Peyer's patch (tissue), 4 donors: Measurements from ENCODE around the gene USP34. TPM values are rescaled to one million over a fixed set of nuclear protein-coding genes. Genes with fewer than 3 reads are reported as not detected.
"Not testable (repeated sequence)": the region's sequence is repeated elsewhere in the genome, so short reads cannot be mapped to it uniquely, and the experiment has no call there.

Experiments
- DNase-seq, 3 donors: peaks; one replicate each; pipeline ENCODE4 v3.0.0-alpha.2; 2017 to 2019
- H3K27ac ChIP-seq, 4 donors: fragments of 200-600 bp; sonication (generic); one replicate each; pipeline ENCODE4 v1.5.1; 2016 to 2019
- H3K27me3 ChIP-seq, 2 donors: fragments of 200-600 bp; sonication (generic); one replicate each; pipeline ENCODE4 v1.5.1; 2019
- H3K36me3 ChIP-seq, 3 donors: fragments of 200-600 bp; sonication (generic); one replicate each; pipeline ENCODE4 v1.5.1; 2016 to 2019
- H3K4me1 ChIP-seq, 4 donors: fragments of 200-600 bp; sonication (generic); one replicate each; pipeline ENCODE4 v1.5.1; 2016 to 2019
- H3K4me3 ChIP-seq, 4 donors: fragments of 200-600 bp; sonication (generic); 1 replicate in 3 of 4; 2 replicates in 1 of 4; pipeline ENCODE4 v1.5.1; 2016 to 2019; ENCODE audit warnings: mild to moderate bottlenecking in 1 of 4
- H3K9me3 ChIP-seq, 4 donors: fragments of 200-600 bp; sonication (generic); one replicate each; pipeline ENCODE4 v1.5.1; 2016 to 2019; ENCODE audit warnings: mild to moderate bottlenecking in 1 of 4
- CTCF ChIP-seq, 6 experiments: fragments of 450-650 bp in 4 of 6; fragments of 200-600 bp in 2 of 6; sonication (generic) in 1 of 6; IDR thresholded peaks; one replicate each; pipeline ENCODE4 v1.5.1; 2017 to 2019; ENCODE audit warnings: antibody characterized with exemption in 6 of 6, mild to moderate bottlenecking in 3 of 6, moderate library complexity in 1 of 6
- POLR2A ChIP-seq, 2 donors: fragments of 450-650 bp; IDR thresholded peaks; one replicate each; pipeline ENCODE4 v1.5.1; 2017; ENCODE audit warnings: antibody characterized with exemption in 2 of 2, mild to moderate bottlenecking in 2 of 2, moderate library complexity in 2 of 2
- total RNA-seq, 4 donors: library from RNA; depleted of rRNA; stranded (reverse); fragments of >200 nt; gene quantifications; one replicate each; pipeline ENCODE4 v1.1.0, GENCODE V29; 2016

Gene USP34
- total RNA-seq, 4 donors from 2014 or later: 148 to 201 (median 172) TPM

DNA sequence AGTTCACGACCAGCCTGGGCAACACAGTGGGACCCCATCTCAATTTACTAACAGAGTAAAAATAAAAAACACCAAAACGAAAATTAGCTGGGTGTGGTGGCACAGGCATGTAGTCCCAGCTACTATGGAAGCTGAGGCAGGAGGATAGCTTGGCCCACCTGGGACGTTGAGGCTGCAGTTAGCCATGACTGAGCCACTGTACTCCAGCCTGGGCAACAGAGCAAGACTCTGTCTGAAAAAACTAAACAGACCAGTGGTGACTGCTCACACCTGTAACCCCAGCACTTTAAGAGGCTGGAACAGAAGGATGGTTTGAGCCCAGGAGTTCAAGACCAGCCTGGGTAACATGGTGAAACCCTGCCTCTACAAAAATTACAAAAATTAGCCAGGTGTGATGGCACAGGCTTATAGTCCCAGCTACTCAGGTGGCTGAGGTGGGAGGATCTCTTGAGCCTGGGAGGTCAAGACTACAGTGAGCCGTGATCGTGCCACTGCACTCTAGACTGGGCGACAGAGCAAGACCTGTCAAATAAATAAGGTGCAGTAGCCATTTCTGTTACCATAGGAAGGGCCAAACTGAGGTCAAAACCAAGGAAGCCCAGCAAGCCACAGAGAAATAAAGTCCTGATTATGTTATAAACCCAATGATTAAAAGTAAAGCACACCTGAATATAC is 14.0 kb downstream of the USP34 start:
- TF ChIP-seq CTCF (IDR thresholded peaks at IDR 0.05): no peak
- TF ChIP-seq POLR2A (IDR thresholded peaks at IDR 0.05): no peak
- DNase-seq: peak in 1 of 3 donors; percentile 11
- H3K27me3 ChIP-seq: no peaks in the 10 kb centered on the region
- H3K9me3 ChIP-seq: no peaks in the 10 kb centered on the region
- peaks cover 0 to 14% (median 2%) of the 10 kb centered on the region in 4 donors for H3K4me1 ChIP-seq
- H3K4me3 ChIP-seq: no peak overlapping the region
- peaks cover 0 to 6% (median 0%) of the 10 kb centered on the region in 3 donors for H3K36me3 ChIP-seq
- no peak overlapping the region for H3K27ac ChIP-seq

GRCh38 chr2:61456070-61456745 is 14.7 kb downstream of the USP34 start:
- TF ChIP-seq POLR2A (IDR thresholded peaks at IDR 0.05): no peak
- peaks cover 0 to 14% (median 2%) of the 10 kb centered on the region in 4 donors for H3K4me1 ChIP-seq
- H3K36me3 ChIP-seq: peaks cover 0 to 6% (median 0%) of the 10 kb centered on the region in 3 donors
- H3K27me3 ChIP-seq: no peaks in the 10 kb centered on the region
- H3K27ac ChIP-seq: peak overlapping the region in 1 of 4 donors; percentile 31
- no peak for DNase-seq
- H3K4me3 ChIP-seq: no peak overlapping the region
- no peaks in the 10 kb centered on the region for H3K9me3 ChIP-seq

DNA sequence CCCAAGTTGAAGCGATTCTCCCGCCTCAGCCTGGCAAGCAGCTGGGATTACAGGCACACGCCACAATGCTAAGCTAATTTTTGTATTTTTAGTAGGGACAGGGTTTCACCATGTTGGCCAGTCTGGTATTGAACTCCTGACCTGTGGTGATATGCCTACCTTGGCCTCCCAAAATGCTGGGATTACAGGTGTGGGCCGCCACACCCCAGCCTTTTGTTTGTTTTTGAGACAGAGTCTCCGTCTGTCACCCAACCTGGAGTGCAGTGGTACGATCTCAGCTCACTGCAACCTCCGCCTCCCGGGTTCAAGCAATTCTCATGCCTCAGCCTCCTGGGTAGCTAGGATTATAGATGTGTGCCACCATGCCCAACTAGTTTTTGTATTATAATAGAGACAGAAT is 15.9 kb downstream of the USP34 start:
- H3K27ac ChIP-seq, DNase-seq, H3K9me3 ChIP-seq, H3K36me3 ChIP-seq, H3K4me3 ChIP-seq, H3K27me3 ChIP-seq: not testable (repeated sequence)
- H3K4me1 ChIP-seq: peaks cover 0 to 14% (median 2%) of the 10 kb centered on the region in 4 donors

GRCh38 chr2:61454383-61454782 is 16.5 kb downstream of the USP34 start:
- Histone ChIP-seq H3K27ac (no peak overlapping the region), H3K27me3 (no peaks in the 10 kb centered on the region), H3K36me3 (no peaks in the 10 kb centered on the region), H3K4me1 (peaks cover 0 to 14% (median 2%) of the 10 kb centered on the region in 4 donors), H3K4me3 (no peak overlapping the region), H3K9me3 (no peaks in the 10 kb centered on the region)
- no peak for DNase-seq
- TF ChIP-seq POLR2A (IDR thresholded peaks at IDR 0.05) (no peak), CTCF (IDR thresholded peaks at IDR 0.05) (no peak)

DNA sequence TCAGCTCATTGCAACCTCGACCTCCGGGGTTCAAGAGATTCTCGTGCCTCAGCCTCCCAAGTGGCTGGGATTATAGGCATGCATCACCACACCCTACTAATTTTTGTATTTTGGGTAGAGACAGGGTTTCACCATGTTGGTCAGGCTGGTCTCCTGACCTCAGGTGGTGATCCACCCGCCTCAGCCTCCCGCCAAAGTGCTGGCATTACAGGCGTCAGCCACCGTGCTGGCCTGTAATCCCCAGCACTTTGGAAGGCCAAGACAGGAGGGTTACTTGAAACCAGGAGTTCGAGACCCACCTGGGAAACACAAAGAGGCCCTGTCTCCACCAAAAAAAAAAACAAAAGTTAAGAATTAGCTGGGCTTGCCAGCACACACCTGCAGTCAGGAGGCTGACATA is 18.5 kb downstream of the USP34 start:
- H3K27me3 ChIP-seq: no peaks in the 10 kb centered on the region
- no peaks in the 10 kb centered on the region for H3K9me3 ChIP-seq
- DNase-seq: no peak
- TF ChIP-seq CTCF (IDR thresholded peaks at IDR 0.05) (no peak), POLR2A (IDR thresholded peaks at IDR 0.05) (no peak)
- H3K4me1 ChIP-seq: peaks cover 0 to 6% (median 2%) of the 10 kb centered on the region in 4 donors
- no peaks in the 10 kb centered on the region for H3K36me3 ChIP-seq
- no peak overlapping the region for H3K27ac ChIP-seq
- no peak overlapping the region for H3K4me3 ChIP-seq

GRCh38 chr2:61451178-61451577 is 19.7 kb downstream of the USP34 start:
- no peak overlapping the region for H3K4me3 ChIP-seq
- no peak overlapping the region for H3K27ac ChIP-seq
- no peaks in the 10 kb centered on the region for H3K36me3 ChIP-seq
- peak in 1 of 3 donors; percentile 33 for DNase-seq
- H3K4me1 ChIP-seq: peaks cover 0 to 4% (median 0%) of the 10 kb centered on the region in 4 donors
- H3K27me3 ChIP-seq: no peaks in the 10 kb centered on the region
- H3K9me3 ChIP-seq: no peaks in the 10 kb centered on the region
- no peak for TF ChIP-seq CTCF (IDR thresholded peaks at IDR 0.05)
- TF ChIP-seq POLR2A (IDR thresholded peaks at IDR 0.05): no peak
